Astrocyte of the cerebellum (primary cell): ENCODE data around the gene AANAT.

Source experiments
- DNase-seq: peaks from one replicate; pipeline ENCODE4 v3.0.0-alpha.2; 2011; ENCODE audit warnings: low read depth
- H3K4me3 ChIP-seq: 2 replicates; pipeline ENCODE4 v1.5.1; 2011; ENCODE audit warnings: mild to moderate bottlenecking, low read depth, low read length, moderate library complexity
- CTCF ChIP-seq: IDR thresholded peaks from 2 replicates; pipeline ENCODE4 v1.5.1; 2012; ENCODE audit warnings: low read length, low read depth, moderate library complexity, mild to moderate bottlenecking; ENCODE audit errors: missing control alignments
- in situ Hi-C: cut with HindIII; loops from 2 replicates; pipeline ENCODE4 v1.10.0; 2017; ENCODE audit warnings: low sequenced_read_pairs

AANAT gene

GRCh38 chr17:76472258-76472645 is 4.8 kb downstream of the AANAT start:
- H3K4me3 ChIP-seq: no peak overlapping the region
- TF ChIP-seq CTCF: no peak
- in situ Hi-C loops: loop anchor here (25.0 kb wide), 1 partner anchor 165 kb away; the partner anchor contains the start of gene ST6GALNAC1
- DNase-seq: no peak

- DNase-seq: no peak
- TF ChIP-seq CTCF: no peak
- in situ Hi-C loops: loop anchor here (25.0 kb wide), 1 partner anchor 165 kb away; the partner anchor contains the start of gene ST6GALNAC1
- H3K4me3 ChIP-seq: no peak overlapping the region
Measured at GRCh38 chr17:76472726-76473125, 5.3 kb downstream of the AANAT start.

GRCh38 chr17:76473541-76473985 is 6.2 kb downstream of the AANAT start:
- in situ Hi-C loops: loop anchor here (25.0 kb wide), 1 partner anchor 164 kb away; the partner anchor contains the start of gene ST6GALNAC1

GRCh38 chr17:76474238-76474637 is 6.8 kb downstream of the AANAT start:
- in situ Hi-C loops: loop anchor here (25.0 kb wide), 1 partner anchor 163 kb away; the partner anchor contains the start of gene ST6GALNAC1
- H3K4me3 ChIP-seq: no peak overlapping the region
- no peak for TF ChIP-seq CTCF
- no peak for DNase-seq

More at GRCh38 chr17:76473541-76473985, 6.2 kb downstream of the AANAT start:
- no peak for DNase-seq
- no peak overlapping the region for H3K4me3 ChIP-seq
- peak; percentile 30 for TF ChIP-seq CTCF

- no peak for TF ChIP-seq CTCF
- no peak overlapping the region for H3K4me3 ChIP-seq
- in situ Hi-C loops: loop anchor here (25.0 kb wide), 1 partner anchor 162 kb away; the partner anchor contains the start of gene ST6GALNAC1
- DNase-seq: no peak
Measured at GRCh38 chr17:76474894-76475293, 7.5 kb downstream of the AANAT start.

GRCh38 chr17:76475302-76475701 is 7.9 kb downstream of the AANAT start:
- no peak for TF ChIP-seq CTCF
- no peak for DNase-seq
- in situ Hi-C loops: no loop called here
- no peak overlapping the region for H3K4me3 ChIP-seq
